A673 (cell line): Measurements from ENCODE around the gene MFSD11.

Experiments used
- EZH2 ChIP-seq: fragments of 200-600 bp; sonication (generic); IDR thresholded peaks from 2 replicates; pipeline ENCODE4 v1.6.1; 2017; ENCODE audit warnings: borderline replicate concordance, low read depth, mild to moderate bottlenecking, mixed read lengths, antibody characterized with exemption, low read length; ENCODE audit not compliant: poor library complexity, severe bottlenecking
- TF ChIP-seq, protein P1 (sequence below): fragments of 300-800, 200-600 bp; sonication (generic); conservative IDR thresholded peaks from 2 replicates; pipeline ENCODE4 v1.5.1; 2017; ENCODE audit warnings: low read depth, mild to moderate bottlenecking, antibody characterized with exemption, low read length, moderate library complexity, mixed read lengths

DNA sequence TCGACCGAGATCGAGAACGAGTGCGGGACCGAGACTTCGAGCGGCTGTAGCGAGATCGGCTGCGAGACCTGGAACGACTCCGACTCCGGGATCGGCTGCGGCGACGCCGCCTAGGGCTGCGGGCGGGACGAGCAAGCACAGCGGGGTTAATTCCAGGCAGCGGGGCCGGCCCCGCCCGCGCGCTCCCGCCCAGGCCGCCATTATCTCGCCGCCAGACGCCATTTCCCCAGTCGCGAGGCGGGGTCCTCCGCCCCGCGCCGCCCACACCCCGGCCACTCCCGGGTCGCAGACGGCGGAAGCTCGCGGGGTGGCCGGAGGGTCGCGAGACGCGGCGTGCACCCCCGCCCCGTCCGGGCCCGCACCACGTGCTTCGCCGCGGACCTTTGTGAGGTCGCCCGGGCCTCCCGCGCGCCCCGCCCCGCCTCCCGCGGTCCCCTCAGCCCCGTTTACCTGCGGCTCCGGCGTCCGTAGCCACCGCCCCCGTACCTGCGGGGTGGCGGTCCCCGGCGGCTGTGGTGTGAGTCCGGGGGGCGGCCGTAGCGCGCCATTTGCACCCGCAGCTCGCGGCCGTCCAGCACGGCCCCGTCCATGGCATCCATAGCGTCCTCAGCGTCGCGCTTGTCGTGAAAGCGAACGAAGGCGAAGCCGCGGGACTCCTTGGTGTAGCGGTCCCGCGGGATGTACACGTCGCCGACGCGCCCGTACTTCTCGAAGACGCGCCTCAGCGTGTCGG lies 1.4 kb upstream of the MFSD11 start:
- TF ChIP-seq, protein P1, sequence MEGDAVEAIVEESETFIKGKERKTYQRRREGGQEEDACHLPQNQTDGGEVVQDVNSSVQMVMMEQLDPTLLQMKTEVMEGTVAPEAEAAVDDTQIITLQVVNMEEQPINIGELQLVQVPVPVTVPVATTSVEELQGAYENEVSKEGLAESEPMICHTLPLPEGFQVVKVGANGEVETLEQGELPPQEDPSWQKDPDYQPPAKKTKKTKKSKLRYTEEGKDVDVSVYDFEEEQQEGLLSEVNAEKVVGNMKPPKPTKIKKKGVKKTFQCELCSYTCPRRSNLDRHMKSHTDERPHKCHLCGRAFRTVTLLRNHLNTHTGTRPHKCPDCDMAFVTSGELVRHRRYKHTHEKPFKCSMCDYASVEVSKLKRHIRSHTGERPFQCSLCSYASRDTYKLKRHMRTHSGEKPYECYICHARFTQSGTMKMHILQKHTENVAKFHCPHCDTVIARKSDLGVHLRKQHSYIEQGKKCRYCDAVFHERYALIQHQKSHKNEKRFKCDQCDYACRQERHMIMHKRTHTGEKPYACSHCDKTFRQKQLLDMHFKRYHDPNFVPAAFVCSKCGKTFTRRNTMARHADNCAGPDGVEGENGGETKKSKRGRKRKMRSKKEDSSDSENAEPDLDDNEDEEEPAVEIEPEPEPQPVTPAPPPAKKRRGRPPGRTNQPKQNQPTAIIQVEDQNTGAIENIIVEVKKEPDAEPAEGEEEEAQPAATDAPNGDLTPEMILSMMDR: no peak
- no peak for TF ChIP-seq EZH2
